HAP-1 (cell line): ENCODE measurements around the gene P2RY14.
"Not testable (repeated sequence)": the region's sequence is repeated elsewhere in the genome, so short reads cannot be mapped to it uniquely, and the experiment has no call there.

ENCODE experiments used
- DNase-seq, 2 experiments: peaks; one replicate each; pipeline ENCODE4 v3.0.0-alpha.2; 2016 to 2020; ENCODE audit warnings: low spot score in 2 of 2
- H3K27me3 ChIP-seq: fragments of 250-450 bp; sonication (Bioruptor Pico); 2 replicates; pipeline ENCODE4 v1.5.1; 2020; ENCODE audit warnings: low read depth, mild to moderate bottlenecking, moderate library complexity
- H3K36me3 ChIP-seq: fragments of 250-450 bp; sonication (Bioruptor Pico); replicated peaks from 2 replicates; pipeline ENCODE4 v1.5.1; 2020; ENCODE audit warnings: mild to moderate bottlenecking
- H3K4me1 ChIP-seq: fragments of 250-450 bp; sonication (Bioruptor Pico); 2 replicates; pipeline ENCODE4 v1.5.1; 2020; ENCODE audit warnings: mild to moderate bottlenecking
- H3K4me3 ChIP-seq: fragments of 250-450 bp; sonication (Bioruptor Pico); 2 replicates; pipeline ENCODE4 v1.5.1; 2020; ENCODE audit warnings: mild to moderate bottlenecking, moderate library complexity
- H3K9me3 ChIP-seq: fragments of 250-450 bp; sonication (Bioruptor Pico); 2 replicates; pipeline ENCODE4 v1.5.1; 2020; ENCODE audit warnings: mild to moderate bottlenecking, moderate library complexity
- in situ Hi-C: fragments of 300-500 bp; cut with MboI; formaldehyde crosslinking; loops from 3 replicates; pipeline ENCODE4 v1.14.3; 2020; ENCODE audit warnings: low sequenced_read_pairs, inconsistent platforms, mixed read lengths

Gene P2RY14

DNA sequence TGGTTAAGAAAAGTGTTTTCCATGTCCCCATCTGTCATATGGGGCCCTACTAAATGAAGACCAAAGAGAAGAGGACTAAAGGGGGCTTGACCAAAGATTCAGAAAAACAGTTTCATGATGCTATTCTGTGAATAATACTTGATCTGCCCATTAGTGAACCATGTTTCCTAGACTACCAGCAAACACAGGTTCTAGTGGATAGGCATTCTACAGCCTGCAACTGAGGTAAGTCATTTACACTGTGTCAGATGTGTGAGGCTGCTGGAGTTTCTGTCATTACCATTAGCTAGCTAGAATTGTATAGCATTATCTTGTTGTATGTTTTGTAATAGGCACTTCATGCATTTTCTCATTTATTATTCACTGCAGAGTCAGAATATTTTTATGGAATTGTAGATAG, 81.9 kb downstream of the P2RY14 start:
- in situ Hi-C loops = no loop called here
- Histone ChIP-seq H3K36me3 (no peaks in the 10 kb centered on the region), H3K9me3 (no peaks in the 10 kb centered on the region), H3K27me3 (no peaks in the 10 kb centered on the region), H3K4me1 (peaks cover 12% of the 10 kb centered on the region), H3K4me3 (no peak overlapping the region)
- no peak for DNase-seq

DNA sequence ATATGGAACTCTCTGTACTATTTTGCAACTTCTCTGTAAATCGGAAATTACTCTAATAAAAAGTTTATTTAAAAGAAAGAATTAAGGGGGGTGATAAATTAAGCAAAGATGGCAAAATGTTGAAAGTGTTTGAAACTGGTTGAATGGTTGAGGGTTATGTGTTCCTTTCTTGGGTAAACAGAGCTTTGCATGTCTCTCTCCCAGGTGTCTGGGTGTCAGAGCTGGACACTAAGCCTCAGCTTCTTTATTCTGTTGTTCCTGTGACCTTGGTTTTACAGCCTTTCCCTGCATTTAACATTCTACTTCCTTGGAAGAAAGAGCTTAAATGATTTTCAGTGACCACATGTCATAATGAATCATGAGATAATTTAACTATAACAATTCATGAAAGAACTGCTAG, 82.5 kb downstream of the P2RY14 start:
- Histone ChIP-seq H3K27me3 (no peaks in the 10 kb centered on the region), H3K4me1 (peaks cover 12% of the 10 kb centered on the region), H3K4me3 (no peak overlapping the region), H3K36me3 (peaks cover 2% of the 10 kb centered on the region; the same call in 1 of the 2 replicates), H3K9me3 (no peaks in the 10 kb centered on the region)
- in situ Hi-C loops = no loop called here
- peak; percentile 53 to 85 for DNase-seq

DNA sequence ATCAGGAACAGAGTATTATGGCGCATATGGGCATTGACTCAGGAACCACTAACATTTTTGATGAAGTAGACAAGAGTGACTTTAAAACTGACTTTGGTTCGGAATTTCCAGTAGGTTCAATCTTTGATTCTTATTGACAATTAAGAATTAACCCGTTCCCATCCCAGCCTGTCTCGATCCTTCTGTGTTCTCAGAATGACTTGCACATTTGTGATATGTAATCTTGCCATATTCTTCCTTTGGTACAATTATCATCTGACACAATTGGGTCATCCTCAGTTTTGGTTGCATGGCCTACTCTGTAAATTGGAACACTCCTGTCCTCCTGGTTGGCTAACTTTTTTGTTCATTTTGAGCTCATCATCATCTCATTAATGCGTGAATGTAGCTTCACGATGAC, 85.8 kb downstream of the P2RY14 start:
- Histone ChIP-seq H3K4me3 (no peak overlapping the region), H3K36me3 (peaks cover 4% of the 10 kb centered on the region; the same call in 1 of the 2 replicates), H3K4me1 (peaks cover 12% of the 10 kb centered on the region), H3K27me3 (no peaks in the 10 kb centered on the region), H3K9me3 (no peaks in the 10 kb centered on the region)
- no peak for DNase-seq
- in situ Hi-C loops = no loop called here

DNA sequence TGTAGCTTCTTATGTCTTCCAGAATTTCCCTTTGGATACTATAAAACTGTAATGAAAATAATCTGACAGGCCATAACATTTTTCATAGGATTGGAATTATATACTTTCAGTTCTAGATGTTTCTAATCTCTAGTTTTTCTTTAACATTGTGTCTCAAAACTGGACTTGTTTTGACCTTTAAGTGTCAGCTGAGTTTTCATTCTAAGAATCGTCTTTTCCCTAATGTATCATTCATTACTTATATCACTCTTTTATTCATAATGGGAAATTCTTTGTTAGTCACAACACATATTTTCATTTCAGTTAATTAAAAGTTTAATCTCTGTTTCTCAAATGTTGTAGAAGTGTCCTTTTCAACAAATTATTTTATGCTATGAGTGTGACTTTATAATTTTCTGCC, 87.2 kb downstream of the P2RY14 start:
- Histone ChIP-seq H3K27me3 (no peaks in the 10 kb centered on the region), H3K9me3 (no peaks in the 10 kb centered on the region), H3K4me3 (no peak overlapping the region), H3K36me3 (peaks cover 4% of the 10 kb centered on the region; the same call in 1 of the 2 replicates), H3K4me1 (peaks cover 5% of the 10 kb centered on the region)
- in situ Hi-C loops = no loop called here
- no peak for DNase-seq

DNA sequence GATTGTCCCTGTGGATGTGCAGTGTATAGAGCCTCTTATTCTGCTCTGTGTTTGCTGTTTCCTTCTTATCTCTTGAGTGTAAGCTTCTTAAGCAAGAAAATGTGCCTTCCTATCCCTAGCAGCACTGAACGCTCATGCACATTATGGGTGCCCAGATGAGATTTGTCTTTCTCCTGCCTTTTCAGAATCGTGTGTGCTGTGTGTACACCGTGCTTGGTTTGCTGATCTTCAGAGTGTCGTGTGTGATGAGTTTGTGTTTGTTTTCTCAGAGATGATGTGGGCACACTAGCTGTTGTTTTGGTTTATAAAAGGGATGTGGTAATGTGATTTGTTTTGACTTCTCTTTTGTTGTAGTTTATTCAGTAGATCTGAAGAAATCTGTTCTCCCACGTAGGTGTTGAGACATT, 95.1 kb downstream of the P2RY14 start:
- H3K4me1 ChIP-seq = no peaks in the 10 kb centered on the region
- no peak for DNase-seq
- no peaks in the 10 kb centered on the region for H3K9me3 ChIP-seq
- no peaks in the 10 kb centered on the region for H3K27me3 ChIP-seq
- no peak overlapping the region for H3K4me3 ChIP-seq
- H3K36me3 ChIP-seq = no peaks in the 10 kb centered on the region
- in situ Hi-C loops = no loop called here

DNA sequence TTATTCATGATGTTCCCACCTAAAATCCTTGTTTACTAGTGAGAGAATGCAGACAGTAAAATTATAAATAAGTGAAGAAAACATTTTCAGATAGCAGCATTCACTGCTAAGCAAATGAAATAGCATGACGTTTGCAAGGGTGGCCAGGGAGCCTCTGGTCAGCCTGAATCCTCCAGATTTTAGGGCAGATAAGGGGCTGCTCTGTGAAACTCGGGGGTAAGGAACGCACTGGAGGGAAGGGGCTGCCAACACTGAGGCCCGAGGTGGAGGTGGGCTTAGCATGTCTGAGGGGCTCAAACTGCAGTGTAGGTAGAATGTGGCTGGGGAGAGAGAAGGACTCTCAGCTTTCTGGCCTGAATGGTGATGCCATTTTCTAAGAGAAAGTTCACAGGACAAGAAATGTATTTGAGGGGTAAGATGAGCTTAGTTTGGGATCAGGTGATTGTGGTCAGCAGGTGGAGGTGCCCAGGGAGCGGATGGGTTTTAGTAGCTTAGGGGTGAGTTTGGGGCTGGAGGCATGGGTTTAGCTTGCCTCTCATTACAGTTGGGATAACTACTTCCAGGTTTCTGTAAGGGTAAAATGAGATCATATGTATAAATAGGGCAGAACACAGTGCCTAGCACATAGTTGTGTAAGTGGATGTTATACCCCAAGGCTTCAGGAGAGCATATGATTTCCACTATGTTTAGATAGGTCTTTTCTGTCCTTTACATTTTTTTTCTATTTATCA, 95.8 kb downstream of the P2RY14 start:
- Histone ChIP-seq H3K4me3 (no peak overlapping the region), H3K9me3 (no peaks in the 10 kb centered on the region), H3K27me3 (no peaks in the 10 kb centered on the region), H3K36me3 (no peaks in the 10 kb centered on the region), H3K4me1 (no peaks in the 10 kb centered on the region)
- DNase-seq = no peak
- in situ Hi-C loops = no loop called here

DNA sequence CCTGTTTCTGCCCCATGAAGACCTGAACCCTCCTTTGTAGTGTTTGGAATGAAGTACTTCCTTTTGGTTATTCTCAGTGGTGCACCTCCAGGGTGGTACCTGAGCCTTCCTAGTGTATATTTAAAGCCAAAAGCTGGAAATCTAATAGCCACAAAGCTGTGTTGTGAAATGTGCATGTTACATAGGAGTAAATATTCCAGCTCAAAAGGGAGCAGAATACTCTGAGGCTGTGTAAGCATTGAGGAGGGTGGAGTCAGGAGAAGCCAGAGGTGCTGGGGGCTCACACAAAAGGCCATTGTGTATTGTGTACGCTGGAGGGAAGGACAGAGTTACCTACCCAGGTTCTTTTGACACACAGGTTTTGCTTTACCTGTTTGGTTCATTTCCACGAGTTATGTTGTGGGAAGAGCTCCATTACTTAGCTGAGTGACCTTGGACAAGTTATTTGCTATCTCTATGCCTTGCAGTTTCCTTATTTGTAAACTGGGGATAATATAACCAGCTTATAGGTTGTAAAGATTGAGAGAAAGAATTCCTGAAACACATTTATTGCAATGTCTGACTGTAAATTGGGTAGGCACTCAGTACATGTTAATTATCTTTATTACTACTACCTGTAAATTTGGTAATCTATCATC, 100.0 kb downstream of the P2RY14 start:
- Histone ChIP-seq H3K9me3 (no peaks in the 10 kb centered on the region), H3K27me3 (no peaks in the 10 kb centered on the region), H3K4me1 (no peaks in the 10 kb centered on the region), H3K4me3 (no peak overlapping the region), H3K36me3 (no peaks in the 10 kb centered on the region)
- in situ Hi-C loops = no loop called here
- no peak for DNase-seq

DNA sequence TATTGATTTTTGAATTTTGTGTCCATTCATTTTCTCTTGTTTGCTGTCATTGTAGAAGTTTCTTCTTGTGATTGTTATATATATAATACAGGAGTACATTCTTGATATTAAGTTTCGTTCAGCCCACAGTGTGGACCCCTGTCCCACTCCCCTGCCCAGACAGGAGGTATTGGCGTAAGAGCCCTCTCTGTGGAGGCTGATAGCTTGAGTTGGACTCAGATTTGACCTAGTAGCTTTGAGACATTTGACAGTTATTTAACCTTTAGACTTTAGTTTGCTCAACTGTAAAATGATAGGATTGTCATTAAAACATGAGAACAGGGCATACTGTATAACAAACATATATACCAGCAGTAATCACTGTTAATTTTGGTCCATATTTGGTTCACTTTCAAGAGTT, 102.4 kb downstream of the P2RY14 start:
- Histone ChIP-seq H3K36me3 (no peaks in the 10 kb centered on the region), H3K4me1 (no peaks in the 10 kb centered on the region), H3K27me3 (no peaks in the 10 kb centered on the region), H3K9me3 (no peaks in the 10 kb centered on the region), H3K4me3 (no peak overlapping the region)
- in situ Hi-C loops = no loop called here
- DNase-seq = no peak

DNA sequence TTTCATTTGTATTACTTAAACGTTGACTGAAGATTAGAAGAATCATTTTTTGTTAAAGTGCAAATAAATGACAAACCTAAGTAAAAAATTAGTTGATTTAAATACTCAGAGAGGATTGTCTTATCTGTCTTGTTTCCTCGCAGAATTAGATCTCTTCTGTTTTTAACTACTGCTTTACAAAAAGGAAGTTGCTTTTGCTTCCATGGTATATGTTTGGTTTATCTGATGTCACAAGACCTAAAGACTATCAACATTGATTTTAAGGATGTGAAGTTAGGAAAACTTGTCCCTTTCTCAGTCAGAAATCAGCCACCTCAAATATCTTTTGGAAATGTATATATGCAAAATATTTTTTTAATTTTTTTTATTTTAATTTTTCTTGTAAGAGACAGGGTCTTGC, 104.0 kb downstream of the P2RY14 start:
- Histone ChIP-seq H3K27me3 (no peaks in the 10 kb centered on the region), H3K36me3 (no peaks in the 10 kb centered on the region), H3K9me3 (no peaks in the 10 kb centered on the region), H3K4me1 (no peaks in the 10 kb centered on the region), H3K4me3 (no peak overlapping the region)
- in situ Hi-C loops = loop anchor here (5.0 to 25.0 kb wide), 2 partner anchors 103 to 637 kb away; partner anchors contain the start of genes EIF2A, P2RY14 and SERP1
- DNase-seq = no peak

DNA sequence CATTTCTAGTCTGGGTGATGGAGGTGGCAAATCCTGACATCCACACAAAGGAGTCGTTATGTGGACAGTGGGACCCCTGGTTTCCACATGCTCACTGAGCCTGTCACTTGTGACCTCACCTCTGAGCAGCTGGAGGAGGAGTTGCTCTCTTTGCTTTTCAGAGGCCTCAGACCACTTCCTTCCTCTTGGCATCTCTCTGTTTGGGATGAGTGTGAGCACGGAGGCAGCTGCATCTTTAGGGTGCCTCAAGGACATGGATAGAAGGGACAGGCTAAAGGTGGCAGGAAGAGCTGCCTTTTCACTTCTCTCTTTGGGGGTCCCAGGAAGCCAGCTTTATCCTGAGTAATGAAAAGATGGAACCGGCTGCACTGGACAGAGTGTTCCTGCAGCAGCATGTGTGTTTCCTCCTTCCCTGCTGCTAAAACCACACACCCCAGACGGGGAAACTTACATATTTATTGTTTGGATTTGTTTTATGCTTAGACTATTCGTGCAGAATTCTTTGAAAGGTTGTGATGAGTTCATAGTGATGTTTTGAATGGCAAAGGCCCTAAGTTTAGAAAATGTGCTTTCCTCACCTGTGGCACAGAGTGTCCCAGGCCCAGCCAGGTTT, 107.1 kb downstream of the P2RY14 start:
- no peaks in the 10 kb centered on the region for H3K9me3 ChIP-seq
- H3K4me1 ChIP-seq = no peaks in the 10 kb centered on the region
- DNase-seq = no peak
- in situ Hi-C loops = loop anchor here (5.0 to 25.0 kb wide), 2 partner anchors 106 to 634 kb away; partner anchors contain the start of genes EIF2A, P2RY14 and SERP1
- no peaks in the 10 kb centered on the region for H3K27me3 ChIP-seq
- no peak overlapping the region for H3K4me3 ChIP-seq
- H3K36me3 ChIP-seq = no peaks in the 10 kb centered on the region

DNA sequence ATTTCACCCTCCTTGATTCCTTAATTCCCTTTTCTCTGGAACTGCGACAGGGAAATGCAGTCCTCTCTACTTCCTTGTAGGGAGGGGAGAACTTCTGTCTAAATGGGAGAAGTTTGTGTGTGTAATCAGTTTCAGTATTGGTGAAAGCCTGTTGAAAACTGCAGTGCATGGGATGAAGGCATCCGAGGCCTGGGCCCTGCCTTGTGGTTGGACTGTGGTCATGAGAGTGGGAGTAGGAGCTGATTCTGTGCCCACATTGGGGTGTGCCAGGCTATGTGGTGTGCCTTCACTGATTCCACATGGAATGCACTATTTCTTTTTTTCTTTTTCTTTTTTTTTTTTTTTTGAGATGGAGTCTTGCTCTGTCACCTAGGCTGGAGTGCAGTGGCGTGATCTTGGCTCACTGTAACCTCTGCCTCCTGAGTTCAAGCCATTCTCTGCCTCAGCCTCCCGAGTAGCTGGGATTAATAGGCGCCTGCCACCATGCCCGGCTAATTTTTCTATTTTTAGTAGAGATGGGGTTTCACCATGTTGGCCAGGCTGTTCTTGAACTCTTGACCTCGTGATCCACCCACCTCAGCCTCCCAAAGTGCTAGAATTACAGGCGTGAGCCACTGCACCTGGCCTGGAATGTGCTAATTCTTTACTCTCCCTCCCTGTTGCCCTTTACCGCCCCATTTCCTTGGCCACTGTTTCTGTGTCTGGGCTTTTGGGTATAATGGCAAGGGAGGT, 108.2 kb downstream of the P2RY14 start:
- H3K36me3 ChIP-seq, H3K27me3 ChIP-seq, DNase-seq, H3K4me1 ChIP-seq, H3K4me3 ChIP-seq, H3K9me3 ChIP-seq: not testable (repeated sequence)
- in situ Hi-C loops = loop anchor here (5.0 to 25.0 kb wide), 2 partner anchors 107 to 633 kb away; partner anchors contain the start of genes EIF2A, P2RY14 and SERP1

DNA sequence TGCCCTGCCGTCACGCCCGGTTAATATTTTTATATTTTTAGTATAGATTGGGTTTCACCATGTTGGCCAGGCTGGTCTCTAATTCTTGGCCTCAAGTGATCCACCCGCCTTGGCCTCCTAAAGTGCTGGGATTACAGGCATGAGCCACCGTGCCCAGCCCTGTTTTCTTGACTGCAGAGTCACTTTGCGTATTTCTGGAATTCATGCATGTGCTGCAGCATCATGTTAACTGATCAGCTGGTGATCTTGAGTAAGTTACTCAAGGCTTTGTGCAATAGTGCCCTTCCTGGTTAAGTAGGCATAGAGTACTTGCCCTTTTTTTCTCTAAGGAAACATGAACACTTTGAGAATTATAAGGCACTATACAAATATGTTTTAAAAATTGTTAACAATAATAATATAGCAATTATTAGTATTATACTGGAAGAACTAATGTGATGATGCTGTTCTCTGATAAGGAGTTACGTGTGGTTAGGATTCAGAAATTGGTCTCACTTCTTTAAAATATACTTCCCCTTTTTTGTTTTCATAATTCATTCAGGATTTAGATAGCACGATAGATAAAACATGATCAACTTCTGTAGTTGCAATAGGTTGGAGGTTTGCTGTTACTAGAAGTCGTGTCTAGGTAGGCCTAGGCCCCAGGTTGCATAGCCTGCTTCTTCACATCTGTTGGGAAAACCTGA, 108.9 kb downstream of the P2RY14 start:
- Histone ChIP-seq H3K36me3 (no peaks in the 10 kb centered on the region), H3K4me1 (no peaks in the 10 kb centered on the region), H3K9me3 (no peaks in the 10 kb centered on the region), H3K27me3 (no peaks in the 10 kb centered on the region), H3K4me3 (no peak overlapping the region)
- in situ Hi-C loops = loop anchor here (25.0 kb wide), 1 partner anchor 632 kb away; the partner anchor contains the start of genes EIF2A and SERP1
- DNase-seq = no peak
